Mucosa of descending colon (tissue), 3 donors: ENCODE measurements around the gene ATRN. TPM values are rescaled to one million over a fixed set of nuclear protein-coding genes. Genes with fewer than 3 reads are reported as not detected.

Experiments used
- ATAC-seq: fragments of 200-7000 bp; cut with Tn5 transposase; one replicate; pipeline ENCODE4 v1.9.1; 2020; ENCODE audit warnings: mild to moderate bottlenecking, moderate library complexity
- DNase-seq, 3 donors: peaks; one replicate each; pipeline ENCODE4 v3.0.0-alpha.2; 2020
- H3K36me3 ChIP-seq: fragments of 200-600 bp; one replicate; pipeline ENCODE4 v1.8.0; 2021; ENCODE audit warnings: low read depth, mild to moderate bottlenecking
- H3K4me1 ChIP-seq: fragments of 200-600 bp; one replicate; pipeline ENCODE4 v1.8.0; 2021; ENCODE audit warnings: low read depth, mild to moderate bottlenecking
- H3K4me3 ChIP-seq: fragments of 200-600 bp; one replicate; pipeline ENCODE4 v1.8.0; 2021; ENCODE audit warnings: mild to moderate bottlenecking
- H3K9me3 ChIP-seq: fragments of 200-600 bp; one replicate; pipeline ENCODE4 v1.8.0; 2021; ENCODE audit warnings: mild to moderate bottlenecking
- CTCF ChIP-seq: fragments of 200-600 bp; IDR thresholded peaks from one replicate; pipeline ENCODE4 v1.8.0; 2022; ENCODE audit warnings: antibody characterized with exemption, mild to moderate bottlenecking
- intact Hi-C, 2 donors: fragments of 100-400 bp; cut with DNase I in 1 of 2; cut with micrococcal nuclease in 1 of 2; formaldehyde crosslinking; loops; one replicate each; pipeline versions ENCODE4 v1.11.0 to v1.11.1; 2022; cut with DNase I, micrococcal nuclease
- total RNA-seq, 3 donors: library from RNA; stranded (reverse); fragmentation: NEBNext Ultra II Directional in 2 of 3; extraction: Animal tissue kit (Norgen Biotek cat#: 25700) in 2 of 3; gene quantifications; one replicate each; pipeline versions ENCODE4 v1.2.1 to v1.2.4, GENCODE V29; 2021 to 2023
- donor health status: DM: no; HTN: no; CAD: no; lungs with moderate emphysema.
- donor health status: DM: no; HTN: no; CAD: no.
- donor health status: DM: no; HTN: yes; CAD: no.

The ATRN gene
- total RNA-seq, 3 donors from 2014 or later: 22.1 to 28.2 (median 23.7) TPM

- no peaks in the 10 kb centered on the region for H3K36me3 ChIP-seq
These were observed 14.2 kb upstream of the ATRN start for GRCh38 chr20:3456648-3457047.

GRCh38 chr20:3459881-3460307 lies 10.9 kb upstream of the ATRN start:
- intact Hi-C loops: no loop called here
- no peaks in the 10 kb centered on the region for H3K36me3 ChIP-seq
- H3K4me1 ChIP-seq: no peaks in the 10 kb centered on the region
- no peak for TF ChIP-seq CTCF
- H3K9me3 ChIP-seq: no peaks in the 10 kb centered on the region
- ATAC-seq (no peak), DNase-seq (no peak)
- H3K4me3 ChIP-seq: no peak overlapping the region

More at GRCh38 chr20:3456648-3457047, 14.2 kb upstream of the ATRN start:
- TF ChIP-seq CTCF: no peak
- H3K9me3 ChIP-seq: no peaks in the 10 kb centered on the region
- no peaks in the 10 kb centered on the region for H3K4me1 ChIP-seq
- no peak for ATAC-seq
- DNase-seq: no peak
- intact Hi-C loops: no loop called here
- no peak overlapping the region for H3K4me3 ChIP-seq

GRCh38 chr20:3461211-3461771 lies 9.5 kb upstream of the ATRN start:
- ATAC-seq (no peak), DNase-seq (no peak)
- TF ChIP-seq CTCF: no peak
- Histone ChIP-seq H3K36me3 (no peaks in the 10 kb centered on the region), H3K9me3 (no peaks in the 10 kb centered on the region), H3K4me3 (no peak overlapping the region), H3K4me1 (no peaks in the 10 kb centered on the region)
- intact Hi-C loops: no loop called here

- TF ChIP-seq CTCF: no peak
- H3K4me1 ChIP-seq: no peaks in the 10 kb centered on the region
- no peaks in the 10 kb centered on the region for H3K9me3 ChIP-seq
- ATAC-seq: no peak
- no peaks in the 10 kb centered on the region for H3K36me3 ChIP-seq
- intact Hi-C loops: no loop called here
- H3K4me3 ChIP-seq: no peak overlapping the region
- DNase-seq: no peak
These were observed 8.7 kb upstream of the ATRN start for GRCh38 chr20:3461911-3462677.

GRCh38 chr20:3464166-3464565 lies 6.7 kb upstream of the ATRN start:
- no peaks in the 10 kb centered on the region for H3K36me3 ChIP-seq
- no peaks in the 10 kb centered on the region for H3K4me1 ChIP-seq
- no peak for TF ChIP-seq CTCF
- H3K9me3 ChIP-seq: no peaks in the 10 kb centered on the region
- H3K4me3 ChIP-seq: no peak overlapping the region
- DNase-seq (no peak), ATAC-seq (no peak)
- intact Hi-C loops: no loop called here
